SK-N-SH (cell line): ENCODE data around the gene TXNDC12. TPM values are rescaled to one million over a fixed set of nuclear protein-coding genes. Genes with fewer than 3 reads are reported as not detected.

ENCODE experiments used
- CTCF ChIA-PET: fragments of 300-600, 350-600 bp; formaldehyde crosslinking; extraction: SDS; loops from one replicate; lab custom pipeline; 2021; lab: Yijun Ruan, JAX
- POLR2A ChIA-PET: fragments of 350-600 bp; sonication (Branson Sonifier 250); formaldehyde crosslinking; extraction: SDS; loops from one replicate; lab custom pipeline; 2020; ENCODE audit warnings: antibody characterized with exemption, inconsistent platforms; lab: Yijun Ruan, JAX
- DNase-seq: peaks from one replicate; pipeline ENCODE4 v3.0.0; 2012
- H2AFZ ChIP-seq: fragments of 200-600 bp; sonication (generic); 2 replicates; pipeline ENCODE4 v1.8.1; 2016; ENCODE audit warnings: antibody characterized with exemption, mild to moderate bottlenecking, low read depth
- H3F3A ChIP-seq: fragments of 200-600 bp; sonication (generic); replicated peaks from 2 replicates; pipeline ENCODE3; 2016; ENCODE audit warnings: antibody characterized with exemption, mild to moderate bottlenecking; ENCODE audit not compliant: insufficient read depth
- H3K27ac ChIP-seq, 2 experiments: fragments of 200-500 bp in 1 of 2; fragments of 200-600 bp in 1 of 2; sonication (Bioruptor generic) in 1 of 2; sonication (generic), shearing (Covaris generic) in 1 of 2; 2 replicates each; pipeline versions ENCODE4 v1.5.1 to v1.6.1; 2014 to 2016; ENCODE audit warnings: low read depth in 2 of 2, inconsistent platforms in 1 of 2, low read length in 1 of 2, mild to moderate bottlenecking in 1 of 2, mixed read lengths in 1 of 2
- H3K27me3 ChIP-seq: fragments of 200-600 bp; sonication (generic), shearing (Covaris generic); 2 replicates; pipeline ENCODE4 v1.6.1; 2016; ENCODE audit warnings: mixed run types; ENCODE audit not compliant: insufficient read depth
- H3K36me3 ChIP-seq, 2 experiments: fragments of 200-500 bp in 1 of 2; fragments of 200-600 bp in 1 of 2; sonication (Bioruptor generic) in 1 of 2; sonication (generic) in 1 of 2; replicated peaks in 1 of 2; 2 replicates each; pipeline versions ENCODE3 to v1.5.1; 2014 to 2016; ENCODE audit warnings: low read length in 1 of 2, mild to moderate bottlenecking in 1 of 2; ENCODE audit not compliant: insufficient read depth in 2 of 2, control insufficient read depth in 1 of 2
- H3K4me1 ChIP-seq, 2 experiments: fragments of 200-500 bp in 1 of 2; fragments of 200-600 bp in 1 of 2; sonication (Bioruptor generic) in 1 of 2; sonication (generic), shearing (Covaris generic) in 1 of 2; 2 replicates each; pipeline versions ENCODE4 v1.5.1 to v1.6.1; 2014 to 2016; ENCODE audit warnings: low read depth in 1 of 2, low read length in 1 of 2, mixed run types in 1 of 2; ENCODE audit not compliant: insufficient read depth in 2 of 2, control insufficient read depth in 1 of 2
- H3K4me2 ChIP-seq: fragments of 200-600 bp; sonication (generic), shearing (Covaris generic); 2 replicates; pipeline ENCODE4 v1.6.1; 2017; ENCODE audit warnings: mixed run types
- H3K4me3 ChIP-seq, 2 experiments: fragments of 200-500 bp in 1 of 2; fragments of 200-600 bp in 1 of 2; sonication (Bioruptor generic) in 1 of 2; sonication (generic), shearing (Covaris generic) in 1 of 2; 2 replicates each; pipeline versions ENCODE4 v1.5.1 to v1.8.1; 2014 to 2016; ENCODE audit warnings: low read depth in 2 of 2, inconsistent platforms in 1 of 2, low read length in 1 of 2, mild to moderate bottlenecking in 1 of 2, mixed read lengths in 1 of 2, moderate library complexity in 1 of 2
- H3K79me2 ChIP-seq: fragments of 200-600 bp; sonication (generic); 2 replicates; pipeline ENCODE4 v1.8.1; 2017; ENCODE audit warnings: mild to moderate bottlenecking; ENCODE audit not compliant: insufficient read depth
- H3K9ac ChIP-seq: fragments of 200-600 bp; sonication (generic); 2 replicates; pipeline ENCODE4 v1.6.1; 2017; ENCODE audit warnings: mixed run types
- H3K9me2 ChIP-seq: fragments of 200-600 bp; sonication (generic); 2 replicates; pipeline ENCODE4 v1.6.1; 2017; ENCODE audit warnings: mixed run types
- H3K9me3 ChIP-seq: fragments of 200-600 bp; sonication (generic); 2 replicates; pipeline ENCODE4 v1.6.1; 2017; ENCODE audit warnings: mixed run types, mild to moderate bottlenecking, moderate library complexity
- H4K20me1 ChIP-seq: fragments of 200-600 bp; sonication (generic); 2 replicates; pipeline ENCODE4 v1.6.1; 2017; ENCODE audit warnings: mild to moderate bottlenecking, mixed run types; ENCODE audit not compliant: insufficient read depth
- FOXM1 ChIP-seq: IDR thresholded peaks from 2 replicates; pipeline ENCODE4 v1.4.0; 2012; ENCODE audit warnings: low read depth, mild to moderate bottlenecking
- GATA2 ChIP-seq: sonication (generic); formaldehyde crosslinking; IDR thresholded peaks from 2 replicates; pipeline ENCODE4 v1.5.0; 2020; ENCODE audit warnings: mild to moderate bottlenecking, missing genetic modification reagents
- MEF2A ChIP-seq: IDR thresholded peaks from 2 replicates; pipeline ENCODE4 v1.4.0; 2012; ENCODE audit warnings: low read depth, borderline replicate concordance
- NFIC ChIP-seq: IDR thresholded peaks from 2 replicates; pipeline ENCODE4 v1.4.0; 2012; ENCODE audit warnings: borderline replicate concordance
- NRF1 ChIP-seq: IDR thresholded peaks from 2 replicates; pipeline ENCODE4 v1.6.1; 2012; ENCODE audit warnings: low read depth, mild to moderate bottlenecking, low read length
- POLR2AphosphoS5 ChIP-seq: IDR thresholded peaks from 2 replicates; pipeline ENCODE4 v1.6.1; 2012; ENCODE audit warnings: low read depth, low read length
- RCOR1 ChIP-seq: fragments of 150-350 bp; IDR thresholded peaks from 2 replicates; pipeline ENCODE4 v1.6.1; 2017; ENCODE audit warnings: antibody characterized with exemption, low read length
- RXRA ChIP-seq: IDR thresholded peaks from 2 replicates; pipeline ENCODE4 v1.4.0; 2012; ENCODE audit warnings: low read depth, mild to moderate bottlenecking, borderline replicate concordance
- TAF1 ChIP-seq: IDR thresholded peaks from 2 replicates; pipeline ENCODE4 v1.6.1; 2012; ENCODE audit warnings: low read depth, mild to moderate bottlenecking, low read length, moderate library complexity, borderline replicate concordance
- whole genome bisulfite sequencing: methylation state at CpG from one replicate; pipeline ENCODE4 v1.1.6; 2017; ENCODE audit warnings: low lambda C conversion rate; 5-methylcytosine and 5-hydroxymethylcytosine counted together
- polyA plus RNA-seq, 3 experiments: library from polyadenylated mRNA; depleted of rRNA; stranded (reverse); fragments of >200 nt; gene quantifications; 2 replicates each; pipeline ENCODE4 v1.2.3, GENCODE V29; 2012
- TF ChIP-seq, protein P1 (sequence below): fragments of 200-600 bp; sonication (generic); IDR thresholded peaks from 2 replicates; pipeline ENCODE4 v1.6.1; 2017; ENCODE audit warnings: antibody characterized with exemption, mild to moderate bottlenecking, moderate library complexity
- TF ChIP-seq, protein P2 (sequence below): IDR thresholded peaks from 2 replicates; pipeline ENCODE4 v1.6.1; 2012; ENCODE audit warnings: mild to moderate bottlenecking, low read depth, low read length, moderate library complexity

Gene TXNDC12
- polyA plus RNA-seq, 1 of the 3 experiments (the other 2 are of a cell fraction), result 37.2 TPM

DNA sequence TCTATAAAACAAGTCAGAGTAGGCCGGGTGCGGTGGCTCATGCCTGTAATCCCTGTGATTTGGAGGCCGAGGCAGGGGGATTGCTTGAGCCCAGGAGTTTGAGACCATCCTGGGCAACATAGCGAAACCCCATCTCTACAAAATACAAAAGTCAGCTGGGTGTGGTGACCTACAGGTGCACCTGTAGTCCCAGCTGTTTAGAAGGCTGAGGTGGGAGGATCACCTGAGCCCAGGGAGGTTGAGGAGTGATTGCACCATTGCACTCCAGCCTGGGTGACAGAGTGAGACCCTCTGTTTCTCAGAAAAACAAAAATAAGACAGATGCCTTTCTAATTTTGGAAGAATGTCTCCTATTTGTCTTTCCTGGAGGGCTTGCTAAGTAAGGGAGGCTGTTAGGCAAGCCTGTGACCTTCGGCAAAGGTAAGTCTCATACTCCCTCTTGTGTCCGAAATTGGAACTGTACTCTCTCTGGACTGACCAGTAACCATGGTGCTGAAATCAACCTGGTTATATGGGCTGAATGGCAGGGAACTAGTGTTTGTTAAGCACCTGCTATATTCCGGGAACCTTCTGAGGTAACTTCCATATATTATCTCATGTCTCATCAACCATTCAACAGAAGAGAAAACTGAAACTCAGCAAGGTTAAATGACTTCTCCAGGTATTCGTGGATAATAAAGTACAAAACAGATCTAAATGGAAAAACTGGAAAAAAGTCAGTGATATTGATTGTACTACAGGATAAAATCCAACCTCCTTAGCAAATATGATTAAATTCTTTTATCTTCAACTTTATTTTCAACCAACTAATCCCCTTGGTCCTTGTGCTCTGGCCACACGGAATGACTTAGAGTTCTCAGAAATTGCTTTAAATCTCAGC is 52.7 kb downstream of the TXNDC12 start (continued):
- TF ChIP-seq, protein P1, sequence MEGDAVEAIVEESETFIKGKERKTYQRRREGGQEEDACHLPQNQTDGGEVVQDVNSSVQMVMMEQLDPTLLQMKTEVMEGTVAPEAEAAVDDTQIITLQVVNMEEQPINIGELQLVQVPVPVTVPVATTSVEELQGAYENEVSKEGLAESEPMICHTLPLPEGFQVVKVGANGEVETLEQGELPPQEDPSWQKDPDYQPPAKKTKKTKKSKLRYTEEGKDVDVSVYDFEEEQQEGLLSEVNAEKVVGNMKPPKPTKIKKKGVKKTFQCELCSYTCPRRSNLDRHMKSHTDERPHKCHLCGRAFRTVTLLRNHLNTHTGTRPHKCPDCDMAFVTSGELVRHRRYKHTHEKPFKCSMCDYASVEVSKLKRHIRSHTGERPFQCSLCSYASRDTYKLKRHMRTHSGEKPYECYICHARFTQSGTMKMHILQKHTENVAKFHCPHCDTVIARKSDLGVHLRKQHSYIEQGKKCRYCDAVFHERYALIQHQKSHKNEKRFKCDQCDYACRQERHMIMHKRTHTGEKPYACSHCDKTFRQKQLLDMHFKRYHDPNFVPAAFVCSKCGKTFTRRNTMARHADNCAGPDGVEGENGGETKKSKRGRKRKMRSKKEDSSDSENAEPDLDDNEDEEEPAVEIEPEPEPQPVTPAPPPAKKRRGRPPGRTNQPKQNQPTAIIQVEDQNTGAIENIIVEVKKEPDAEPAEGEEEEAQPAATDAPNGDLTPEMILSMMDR, result peak; percentile 95
- TF ChIP-seq GATA2 (CRISPR knock-in tag) (no peak), RCOR1 (0 out of 2 replicates have a peak, but pooled peaks have one; percentile 18)
- TF ChIP-seq, protein P2, sequence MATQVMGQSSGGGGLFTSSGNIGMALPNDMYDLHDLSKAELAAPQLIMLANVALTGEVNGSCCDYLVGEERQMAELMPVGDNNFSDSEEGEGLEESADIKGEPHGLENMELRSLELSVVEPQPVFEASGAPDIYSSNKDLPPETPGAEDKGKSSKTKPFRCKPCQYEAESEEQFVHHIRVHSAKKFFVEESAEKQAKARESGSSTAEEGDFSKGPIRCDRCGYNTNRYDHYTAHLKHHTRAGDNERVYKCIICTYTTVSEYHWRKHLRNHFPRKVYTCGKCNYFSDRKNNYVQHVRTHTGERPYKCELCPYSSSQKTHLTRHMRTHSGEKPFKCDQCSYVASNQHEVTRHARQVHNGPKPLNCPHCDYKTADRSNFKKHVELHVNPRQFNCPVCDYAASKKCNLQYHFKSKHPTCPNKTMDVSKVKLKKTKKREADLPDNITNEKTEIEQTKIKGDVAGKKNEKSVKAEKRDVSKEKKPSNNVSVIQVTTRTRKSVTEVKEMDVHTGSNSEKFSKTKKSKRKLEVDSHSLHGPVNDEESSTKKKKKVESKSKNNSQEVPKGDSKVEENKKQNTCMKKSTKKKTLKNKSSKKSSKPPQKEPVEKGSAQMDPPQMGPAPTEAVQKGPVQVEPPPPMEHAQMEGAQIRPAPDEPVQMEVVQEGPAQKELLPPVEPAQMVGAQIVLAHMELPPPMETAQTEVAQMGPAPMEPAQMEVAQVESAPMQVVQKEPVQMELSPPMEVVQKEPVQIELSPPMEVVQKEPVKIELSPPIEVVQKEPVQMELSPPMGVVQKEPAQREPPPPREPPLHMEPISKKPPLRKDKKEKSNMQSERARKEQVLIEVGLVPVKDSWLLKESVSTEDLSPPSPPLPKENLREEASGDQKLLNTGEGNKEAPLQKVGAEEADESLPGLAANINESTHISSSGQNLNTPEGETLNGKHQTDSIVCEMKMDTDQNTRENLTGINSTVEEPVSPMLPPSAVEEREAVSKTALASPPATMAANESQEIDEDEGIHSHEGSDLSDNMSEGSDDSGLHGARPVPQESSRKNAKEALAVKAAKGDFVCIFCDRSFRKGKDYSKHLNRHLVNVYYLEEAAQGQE, result peak; percentile 99

DNA sequence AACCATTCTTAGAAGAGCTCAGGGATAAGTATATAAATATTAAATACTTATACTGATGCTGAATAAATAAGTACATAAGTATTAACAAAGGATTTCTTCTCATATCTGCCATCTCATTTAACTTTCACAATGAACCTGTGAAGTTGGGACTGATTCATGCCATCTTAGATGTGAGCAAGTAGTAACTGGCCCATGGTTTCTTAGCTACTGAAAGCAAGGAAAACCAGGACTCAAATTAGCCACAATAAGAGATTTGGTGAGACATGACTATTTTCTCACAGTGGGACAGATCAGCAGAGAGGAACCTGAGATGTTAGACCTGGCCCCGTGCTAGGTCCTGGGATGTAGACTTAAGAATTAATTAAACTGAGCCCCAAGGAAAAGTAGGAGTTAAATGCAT is 56.3 kb downstream of the TXNDC12 start:
- no peaks in the 10 kb centered on the region for H3K27me3 ChIP-seq
- H3K36me3 ChIP-seq, result no peaks in the 10 kb centered on the region
- H3K79me2 ChIP-seq, result no peaks in the 10 kb centered on the region
- 75% methylated on average over 1 of the region's 1 CpG for WGBS
- POLR2A ChIA-PET, result no interaction called here
- H3K4me3 ChIP-seq, result no peak overlapping the region
- peaks cover 3 to 6% of the 10 kb centered on the region in 2 experiments; a peak in 1 of 4 replicates for H3K4me1 ChIP-seq
- no peaks in the 10 kb centered on the region for H3F3A ChIP-seq
- H4K20me1 ChIP-seq, result no peaks in the 10 kb centered on the region
- H3K9ac ChIP-seq, result no peak overlapping the region
- CTCF ChIA-PET, result interaction anchor here (1.0 to 7.6 kb wide), 2 partner anchors 39 to 100 kb away, joined by 3 to 117 read pairs; no protein-coding TSS in a partner anchor
- no peaks in the 10 kb centered on the region for H3K9me2 ChIP-seq
- no peak for TF ChIP-seq POLR2AphosphoS5
- TF ChIP-seq FOXM1, result no peak
- no peak for TF ChIP-seq NFIC
- TF ChIP-seq NRF1, result no peak
- no peak for TF ChIP-seq TAF1
- TF ChIP-seq RCOR1, result no peak
- TF ChIP-seq, protein P1, result no peak
- TF ChIP-seq RXRA, result no peak
- no peak for TF ChIP-seq GATA2 (CRISPR knock-in tag)
- no peak for TF ChIP-seq MEF2A
- no peak overlapping the region for H3K4me2 ChIP-seq
- H3K9me3 ChIP-seq, result no peaks in the 10 kb centered on the region
- no peak for DNase-seq
- no peak overlapping the region for H3K27ac ChIP-seq
- no peak overlapping the region for H2AFZ ChIP-seq
